Caco-2 (cell line): ENCODE results near the gene YAF2. TPM values are rescaled to one million over a fixed set of nuclear protein-coding genes. Genes with fewer than 3 reads are reported as not detected.

Experiments
- BruUV-seq: library from RNA; stranded (reverse); fragments of 400-500 nt; replicated peaks from 2 replicates; lab custom pipeline; 2021; lab: Mats Ljungman, UMichigan
- CTCF ChIA-PET: fragments of 300-600 bp; sonication (Branson Sonifier 250); formaldehyde crosslinking; loops from one replicate; lab custom pipeline; 2022; ENCODE audit warnings: antibody characterized with exemption; lab: Charles Lee
- POLR2A ChIA-PET: fragments of 300-600 bp; sonication (Branson Sonifier 250); formaldehyde crosslinking; loops from one replicate; lab custom pipeline; 2022; ENCODE audit warnings: antibody characterized with exemption; lab: Charles Lee
- DNase-seq, 2 experiments: peaks; one replicate each; pipeline versions ENCODE4 v3.0.0 to v3.0.0-alpha.2; 2020 to 2022
- H3K27me3 ChIP-seq: replicated peaks from 2 replicates; pipeline ENCODE4 v1.6.0; 2011; ENCODE audit warnings: low read length; ENCODE audit not compliant: control insufficient read depth, insufficient read depth
- H3K36me3 ChIP-seq: 2 replicates; pipeline ENCODE4 v1.5.1; 2011; ENCODE audit warnings: low read length; ENCODE audit not compliant: control insufficient read depth, insufficient read depth
- H3K4me1 ChIP-seq: fragments of 250-450 bp; sonication (Bioruptor Pico); 2 replicates; pipeline ENCODE4 v1.5.1; 2020; ENCODE audit warnings: mild to moderate bottlenecking
- H3K4me3 ChIP-seq: 2 replicates; pipeline ENCODE4 v1.5.1; 2011; ENCODE audit warnings: low read depth, mild to moderate bottlenecking, control low read depth, low read length
- H3K9me3 ChIP-seq: fragments of 250-450 bp; sonication (Bioruptor Pico); 2 replicates; pipeline ENCODE4 v1.5.1; 2020; ENCODE audit warnings: mild to moderate bottlenecking, moderate library complexity
- H3K27ac Mint-ChIP-seq: one replicate; pipeline ENCODE4 v1.8.0; 2022; ENCODE audit warnings: mixed read lengths; ENCODE audit not compliant: unreplicated experiment
- H3K27me3 Mint-ChIP-seq: one replicate; pipeline ENCODE4 v1.8.0; 2022; ENCODE audit warnings: mixed read lengths; ENCODE audit not compliant: insufficient read depth, unreplicated experiment
- H3K36me3 Mint-ChIP-seq: one replicate; pipeline ENCODE4 v1.8.0; 2022; ENCODE audit warnings: mild to moderate bottlenecking, mixed read lengths; ENCODE audit not compliant: insufficient read depth, unreplicated experiment
- H3K4me1 Mint-ChIP-seq: one replicate; pipeline ENCODE4 v1.8.0; 2022; ENCODE audit warnings: low read depth, mixed read lengths; ENCODE audit not compliant: unreplicated experiment
- H3K4me3 Mint-ChIP-seq: one replicate; pipeline ENCODE4 v1.8.0; 2022; ENCODE audit warnings: mild to moderate bottlenecking, moderate library complexity, mixed read lengths; ENCODE audit not compliant: unreplicated experiment
- H3K9me3 Mint-ChIP-seq: one replicate; pipeline ENCODE4 v1.8.0; 2022; ENCODE audit warnings: mixed read lengths; ENCODE audit not compliant: unreplicated experiment
- CTCF ChIP-seq, 2 experiments: fragments of 200-600 bp in 1 of 2; IDR thresholded peaks; 1 replicate in 1 of 2; 2 replicates in 1 of 2; pipeline versions ENCODE4 v1.5.1 to v1.8.0; 2011 to 2022; ENCODE audit warnings: antibody characterized with exemption in 1 of 2, control low read depth in 1 of 2, inconsistent platforms in 1 of 2, low read depth in 1 of 2, low read length in 1 of 2, mild to moderate bottlenecking in 1 of 2, moderate library complexity in 1 of 2; ENCODE audit not compliant: insufficient read depth in 1 of 2, severe bottlenecking in 1 of 2, unreplicated experiment in 1 of 2
- intact Hi-C: fragments of 100-400 bp; cut with micrococcal nuclease; formaldehyde crosslinking; loops from one replicate; pipeline ENCODE4 v1.10.0; 2022; ENCODE audit not compliant: unreplicated experiment
- total RNA-seq: library from RNA; stranded (reverse); gene quantifications from 2 replicates; pipeline ENCODE4 v1.2.3, GENCODE V29; 2022

The YAF2 gene
- total RNA-seq, 1 experiment from 2014 or later: 29.2 TPM

DNA sequence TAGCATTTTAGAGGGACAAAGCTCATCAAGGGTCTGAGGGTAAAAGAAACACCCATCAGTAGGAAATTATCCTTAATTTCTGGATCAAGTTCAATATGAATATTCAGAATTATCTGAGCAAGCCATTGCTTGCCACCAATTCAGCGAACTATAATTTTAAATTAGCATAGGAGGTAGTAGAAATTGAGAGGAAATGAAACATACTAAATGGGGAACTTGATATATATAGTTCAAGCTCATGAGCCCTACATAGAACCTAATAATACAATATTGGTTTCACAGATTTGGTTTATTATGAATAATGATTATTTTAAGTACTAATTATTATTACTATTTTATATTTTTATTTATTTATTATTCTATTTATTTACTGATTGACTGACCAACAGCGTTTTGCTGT is 51.3 kb downstream of the YAF2 start:
- Mint-ChIP-seq H3K27me3 (no peaks in the 10 kb centered on the region), H3K4me1 (peaks cover 9% of the 10 kb centered on the region), H3K4me3 (no peak overlapping the region), H3K27ac (no peak overlapping the region), H3K36me3 (peaks cover 6% of the 10 kb centered on the region), H3K9me3 (no peaks in the 10 kb centered on the region)
- no peak for TF ChIP-seq CTCF (IDR thresholded peaks at IDR 0.05; ENCODE audit: insufficient read depth in 1 of 2, low read depth in 1 of 2, low read length in 1 of 2, severe bottlenecking in 1 of 2, unreplicated experiment in 1 of 2)
- no peaks in the 10 kb centered on the region for H3K36me3 ChIP-seq
- ChIA-PET POLR2A (no interaction called here), CTCF (no interaction called here)
- no peaks in the 10 kb centered on the region for H3K9me3 ChIP-seq
- no peak for DNase-seq
- H3K4me3 ChIP-seq: no peak overlapping the region
- H3K27me3 ChIP-seq: no peaks in the 10 kb centered on the region
- no TSS peak for BruUV-seq
- intact Hi-C loops: no loop called here
- H3K4me1 ChIP-seq: peaks cover 6% of the 10 kb centered on the region; the same call in 1 of the 2 replicates

DNA sequence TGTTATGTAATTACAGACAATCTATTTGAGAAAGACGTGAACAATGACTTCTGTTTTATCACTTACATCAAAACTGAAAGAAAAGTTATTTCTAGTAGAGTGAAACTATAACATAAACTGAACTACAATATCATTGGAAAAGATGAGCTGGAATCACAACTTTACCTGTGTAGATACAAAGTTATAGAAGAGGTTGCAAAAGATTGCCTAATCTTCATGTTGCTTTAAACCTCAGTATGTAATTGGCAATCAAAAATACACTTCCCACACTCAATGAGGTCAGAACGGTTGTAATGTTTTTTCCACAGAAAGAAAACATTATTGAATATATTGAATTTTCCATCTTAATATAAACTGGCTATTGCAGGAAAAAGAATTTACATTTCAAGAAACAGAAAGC is 55.7 kb downstream of the YAF2 start:
- Mint-ChIP-seq H3K4me3 (no peak overlapping the region), H3K9me3 (peaks cover 4% of the 10 kb centered on the region), H3K27ac (no peak overlapping the region), H3K4me1 (no peaks in the 10 kb centered on the region), H3K36me3 (peaks cover 6% of the 10 kb centered on the region), H3K27me3 (no peaks in the 10 kb centered on the region)
- Histone ChIP-seq H3K4me3 (no peak overlapping the region), H3K4me1 (no peaks in the 10 kb centered on the region), H3K9me3 (no peaks in the 10 kb centered on the region), H3K36me3 (no peaks in the 10 kb centered on the region), H3K27me3 (no peaks in the 10 kb centered on the region)
- no peak for TF ChIP-seq CTCF (IDR thresholded peaks at IDR 0.05; ENCODE audit: insufficient read depth in 1 of 2, low read depth in 1 of 2, low read length in 1 of 2, severe bottlenecking in 1 of 2, unreplicated experiment in 1 of 2)
- CTCF ChIA-PET: no interaction called here
- BruUV-seq: no TSS peak
- POLR2A ChIA-PET: no interaction called here
- intact Hi-C loops: no loop called here
- DNase-seq: no peak

- no peak for DNase-seq
Observed at GRCh38 chr12:42180990-42181596, 57.0 kb downstream of the YAF2 start.

More at GRCh38 chr12:42180990-42181596, 57.0 kb downstream of the YAF2 start:
- H3K4me3 Mint-ChIP-seq: no peak overlapping the region
- CTCF ChIA-PET: no interaction called here
- intact Hi-C loops: no loop called here
- no peaks in the 10 kb centered on the region for H3K4me1 ChIP-seq
- H3K27me3 Mint-ChIP-seq: no peaks in the 10 kb centered on the region
- no peak for TF ChIP-seq CTCF (IDR thresholded peaks at IDR 0.05; ENCODE audit: insufficient read depth in 1 of 2, low read depth in 1 of 2, low read length in 1 of 2, severe bottlenecking in 1 of 2, unreplicated experiment in 1 of 2)
- POLR2A ChIA-PET: no interaction called here
- no peak overlapping the region for H3K27ac Mint-ChIP-seq
- H3K36me3 Mint-ChIP-seq: peaks cover 19% of the 10 kb centered on the region
- no peaks in the 10 kb centered on the region for H3K27me3 ChIP-seq
- H3K4me3 ChIP-seq: no peak overlapping the region
- no peaks in the 10 kb centered on the region for H3K9me3 ChIP-seq
- no peaks in the 10 kb centered on the region for H3K4me1 Mint-ChIP-seq
- no peaks in the 10 kb centered on the region for H3K36me3 ChIP-seq
- no TSS peak for BruUV-seq
- peaks cover 17% of the 10 kb centered on the region for H3K9me3 Mint-ChIP-seq
